Suprapubic skin (tissue), 4 donors: ENCODE data around the gene MTFR1L. TPM values are rescaled to one million over a fixed set of nuclear protein-coding genes. Genes with fewer than 3 reads are reported as not detected.

Experiments
- DNase-seq, 2 donors: peaks; one replicate each; pipeline ENCODE4 v3.0.0-alpha.2; 2019; ENCODE audit warnings: low spot score in 2 of 2
- H3K27ac ChIP-seq: fragments of 200-600 bp; sonication (generic); one replicate; pipeline ENCODE4 v1.5.1; 2019
- H3K27me3 ChIP-seq: fragments of 200-600 bp; sonication (generic); one replicate; pipeline ENCODE4 v1.5.1; 2019
- H3K36me3 ChIP-seq: fragments of 200-600 bp; sonication (generic); one replicate; pipeline ENCODE4 v1.5.1; 2019
- H3K4me1 ChIP-seq: fragments of 200-600 bp; sonication (generic); one replicate; pipeline ENCODE4 v1.5.1; 2019
- H3K4me3 ChIP-seq: fragments of 200-600 bp; sonication (generic); one replicate; pipeline ENCODE4 v1.5.1; 2019; ENCODE audit warnings: mild to moderate bottlenecking
- H3K9me3 ChIP-seq: fragments of 200-600 bp; sonication (generic); one replicate; pipeline ENCODE4 v1.5.1; 2019
- EP300 ChIP-seq: sonication (generic); formaldehyde crosslinking; IDR thresholded peaks from one replicate; pipeline ENCODE4 v1.6.1; 2017; ENCODE audit warnings: antibody characterized with exemption
- POLR2A ChIP-seq, 2 donors: fragments of 450-650 bp; IDR thresholded peaks; one replicate each; pipeline ENCODE4 v1.6.1; 2017; ENCODE audit warnings: antibody characterized with exemption in 2 of 2, mild to moderate bottlenecking in 2 of 2, moderate library complexity in 2 of 2
- POLR2AphosphoS5 ChIP-seq, 3 donors: sonication (generic); formaldehyde crosslinking; IDR thresholded peaks; one replicate each; pipeline ENCODE4 v1.6.1; 2017; ENCODE audit warnings: antibody characterized with exemption in 3 of 3
- WGBS: methylation state at CpG from one replicate; pipeline ENCODE4 v1.1.5; 2018; 5-methylcytosine and 5-hydroxymethylcytosine counted together
- total RNA-seq, 4 donors: library from RNA; depleted of rRNA; stranded (reverse); fragments of >200 nt; gene quantifications; one replicate each; pipeline ENCODE4 v1.1.0, GENCODE V29; 2016
- TF ChIP-seq, protein P1 (sequence below), 2 donors: fragments of 200-600 bp in 1 of 2; fragments of 450-650 bp in 1 of 2; sonication (generic) in 1 of 2; IDR thresholded peaks; one replicate each; pipeline ENCODE4 v1.5.1; 2016 to 2019; ENCODE audit warnings: antibody characterized with exemption in 2 of 2, mild to moderate bottlenecking in 1 of 2, moderate library complexity in 1 of 2

The MTFR1L gene
- total RNA-seq, 4 donors from 2014 or later: 35.2 to 79.3 (median 48.1) TPM

DNA sequence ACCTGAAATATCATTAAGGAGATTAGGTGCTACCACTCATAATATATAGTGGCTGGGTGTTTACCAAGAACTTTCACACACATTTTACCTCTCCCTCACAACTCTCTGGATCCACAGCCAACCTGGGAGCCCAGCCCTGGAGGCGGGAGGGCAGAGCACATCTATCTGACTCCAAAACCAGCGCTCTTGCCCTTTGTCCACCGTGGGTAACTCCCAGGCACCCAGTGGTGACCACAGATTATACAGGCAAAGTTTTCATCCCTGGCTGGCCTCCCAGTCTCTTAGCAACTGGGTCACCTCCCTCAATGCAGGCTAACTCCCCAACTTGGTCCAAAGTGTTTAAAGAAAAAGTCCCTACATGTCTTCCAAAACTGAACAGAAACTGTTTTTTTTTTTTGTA is 53.4 kb downstream of the MTFR1L start:
- no peaks in the 10 kb centered on the region for H3K9me3 ChIP-seq
- no peak for TF ChIP-seq EP300
- TF ChIP-seq, protein P1, sequence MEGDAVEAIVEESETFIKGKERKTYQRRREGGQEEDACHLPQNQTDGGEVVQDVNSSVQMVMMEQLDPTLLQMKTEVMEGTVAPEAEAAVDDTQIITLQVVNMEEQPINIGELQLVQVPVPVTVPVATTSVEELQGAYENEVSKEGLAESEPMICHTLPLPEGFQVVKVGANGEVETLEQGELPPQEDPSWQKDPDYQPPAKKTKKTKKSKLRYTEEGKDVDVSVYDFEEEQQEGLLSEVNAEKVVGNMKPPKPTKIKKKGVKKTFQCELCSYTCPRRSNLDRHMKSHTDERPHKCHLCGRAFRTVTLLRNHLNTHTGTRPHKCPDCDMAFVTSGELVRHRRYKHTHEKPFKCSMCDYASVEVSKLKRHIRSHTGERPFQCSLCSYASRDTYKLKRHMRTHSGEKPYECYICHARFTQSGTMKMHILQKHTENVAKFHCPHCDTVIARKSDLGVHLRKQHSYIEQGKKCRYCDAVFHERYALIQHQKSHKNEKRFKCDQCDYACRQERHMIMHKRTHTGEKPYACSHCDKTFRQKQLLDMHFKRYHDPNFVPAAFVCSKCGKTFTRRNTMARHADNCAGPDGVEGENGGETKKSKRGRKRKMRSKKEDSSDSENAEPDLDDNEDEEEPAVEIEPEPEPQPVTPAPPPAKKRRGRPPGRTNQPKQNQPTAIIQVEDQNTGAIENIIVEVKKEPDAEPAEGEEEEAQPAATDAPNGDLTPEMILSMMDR (IDR thresholded peaks at IDR 0.05): no peak
- TF ChIP-seq POLR2AphosphoS5 (IDR thresholded peaks at IDR 0.05): no peak
- TF ChIP-seq POLR2A (IDR thresholded peaks at IDR 0.05): no peak
- no peak overlapping the region for H3K4me3 ChIP-seq
- WGBS: 36% methylated on average over 3 of the region's 3 CpGs
- H3K36me3 ChIP-seq: peaks cover 3% of the 10 kb centered on the region
- H3K4me1 ChIP-seq: peaks cover 70% of the 10 kb centered on the region
- H3K27ac ChIP-seq: peak overlapping the region; percentile 30
- no peaks in the 10 kb centered on the region for H3K27me3 ChIP-seq
- no peak for DNase-seq

DNA sequence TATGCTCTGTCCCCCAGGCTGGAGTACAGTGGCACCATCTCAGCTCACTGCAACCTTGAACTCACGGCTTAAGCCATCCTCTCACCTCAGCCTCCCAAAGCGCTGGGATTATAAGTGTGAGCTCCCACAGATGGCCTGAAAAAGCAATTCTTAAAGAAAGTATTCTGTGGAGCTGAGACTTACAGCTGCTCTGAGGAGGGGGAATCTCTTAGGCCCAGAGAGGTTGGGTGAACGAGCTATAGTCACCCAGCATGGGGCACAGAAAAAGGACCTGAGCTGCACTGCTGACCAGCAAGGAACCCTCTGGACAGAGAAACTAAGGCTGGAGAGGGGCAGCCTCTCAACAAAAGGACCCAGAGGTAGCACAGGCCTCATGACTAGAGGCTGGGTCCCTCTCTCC is 54.5 kb downstream of the MTFR1L start:
- H3K36me3 ChIP-seq: peaks cover under 1% of the 10 kb centered on the region
- H3K27me3 ChIP-seq: no peaks in the 10 kb centered on the region
- TF ChIP-seq, protein P1 (IDR thresholded peaks at IDR 0.05): no peak
- no peak for TF ChIP-seq POLR2A (IDR thresholded peaks at IDR 0.05)
- TF ChIP-seq POLR2AphosphoS5 (IDR thresholded peaks at IDR 0.05): no peak
- no peak for TF ChIP-seq EP300
- no peak for DNase-seq
- H3K27ac ChIP-seq: peak overlapping the region; percentile 92
- 96% methylated on average over 3 of the region's 3 CpGs for WGBS
- H3K4me3 ChIP-seq: peak overlapping the region; percentile 82
- H3K9me3 ChIP-seq: no peaks in the 10 kb centered on the region
- H3K4me1 ChIP-seq: peaks cover 75% of the 10 kb centered on the region

DNA sequence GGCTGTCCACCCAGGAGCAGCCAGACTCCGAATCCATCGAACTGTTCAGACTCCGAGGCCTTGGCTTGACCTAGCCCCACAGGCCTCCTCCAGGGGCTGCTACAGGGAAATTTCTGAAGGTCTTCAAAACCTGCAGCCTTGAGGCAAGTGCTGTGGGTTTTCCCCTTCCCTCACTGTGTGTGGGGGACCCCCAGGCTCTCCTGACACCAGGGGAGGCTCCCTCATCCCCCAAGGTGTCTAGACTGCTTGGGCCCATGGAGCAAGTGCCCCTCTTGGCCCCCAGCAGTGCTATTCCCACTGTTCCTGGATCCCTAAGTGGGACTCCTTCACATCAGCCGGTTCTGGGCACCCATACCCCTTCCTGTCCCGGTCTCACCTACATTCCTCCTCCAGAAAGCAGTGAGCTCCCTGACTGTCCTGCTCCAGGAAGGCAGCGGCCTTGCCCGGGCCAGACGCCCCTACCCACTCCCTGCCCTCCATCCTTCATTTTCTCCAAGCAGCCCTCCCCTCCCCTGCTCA is 54.9 kb downstream of the MTFR1L start:
- Histone ChIP-seq H3K27me3 (no peaks in the 10 kb centered on the region), H3K4me3 (peak overlapping the region; percentile 82), H3K4me1 (peaks cover 79% of the 10 kb centered on the region), H3K27ac (peak overlapping the region; percentile 92), H3K36me3 (no peaks in the 10 kb centered on the region), H3K9me3 (no peaks in the 10 kb centered on the region)
- WGBS: 4% methylated on average over 5 of the region's 8 CpGs
- TF ChIP-seq EP300 (no peak), POLR2A (IDR thresholded peaks at IDR 0.05) (no peak)
- no peak for DNase-seq

DNA sequence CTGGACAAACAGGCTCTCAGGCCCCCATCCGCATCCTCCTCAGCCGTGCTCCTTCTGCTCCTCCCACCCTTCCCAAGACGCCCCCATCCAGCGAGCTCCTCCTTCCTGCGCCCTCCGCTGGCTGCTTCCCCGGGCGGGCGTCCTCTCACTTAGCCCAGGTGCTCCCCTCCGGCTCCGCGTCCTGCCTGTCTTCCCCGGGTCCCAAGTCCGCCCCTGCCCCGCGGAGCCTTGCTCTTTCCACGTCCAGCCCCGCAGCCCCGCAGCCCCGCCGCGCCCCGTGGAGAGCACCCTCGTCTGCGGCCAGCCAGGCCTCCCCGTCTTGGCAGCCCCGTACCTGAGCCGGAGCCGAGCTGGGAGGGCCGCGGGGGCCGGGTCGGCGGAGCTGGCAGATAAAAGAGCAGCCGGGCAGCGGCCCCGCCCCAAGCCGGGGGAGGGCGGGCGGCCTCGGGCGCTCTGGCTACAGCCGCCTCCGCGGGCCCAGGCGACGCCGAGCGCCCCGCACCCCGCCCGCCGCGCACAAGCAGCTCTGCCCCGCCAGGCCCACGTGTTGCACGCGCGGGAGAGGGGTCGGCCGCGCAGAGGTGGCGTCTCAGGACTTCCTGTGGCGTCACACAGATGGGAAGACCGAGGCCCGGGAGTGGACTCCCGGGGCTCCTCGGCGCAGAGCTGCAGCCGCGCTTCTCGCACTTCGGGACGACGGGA is 55.6 kb downstream of the MTFR1L start, which contains the start of gene PAQR7:
Gene PAQR7, minus strand, starts transcription at position 555 of the 702 bp plus-strand sequence. CDS start 11,869 bp downstream, outside the sequence.
- WGBS: under 1% methylated on average over 31 of the region's 75 CpGs

DNA sequence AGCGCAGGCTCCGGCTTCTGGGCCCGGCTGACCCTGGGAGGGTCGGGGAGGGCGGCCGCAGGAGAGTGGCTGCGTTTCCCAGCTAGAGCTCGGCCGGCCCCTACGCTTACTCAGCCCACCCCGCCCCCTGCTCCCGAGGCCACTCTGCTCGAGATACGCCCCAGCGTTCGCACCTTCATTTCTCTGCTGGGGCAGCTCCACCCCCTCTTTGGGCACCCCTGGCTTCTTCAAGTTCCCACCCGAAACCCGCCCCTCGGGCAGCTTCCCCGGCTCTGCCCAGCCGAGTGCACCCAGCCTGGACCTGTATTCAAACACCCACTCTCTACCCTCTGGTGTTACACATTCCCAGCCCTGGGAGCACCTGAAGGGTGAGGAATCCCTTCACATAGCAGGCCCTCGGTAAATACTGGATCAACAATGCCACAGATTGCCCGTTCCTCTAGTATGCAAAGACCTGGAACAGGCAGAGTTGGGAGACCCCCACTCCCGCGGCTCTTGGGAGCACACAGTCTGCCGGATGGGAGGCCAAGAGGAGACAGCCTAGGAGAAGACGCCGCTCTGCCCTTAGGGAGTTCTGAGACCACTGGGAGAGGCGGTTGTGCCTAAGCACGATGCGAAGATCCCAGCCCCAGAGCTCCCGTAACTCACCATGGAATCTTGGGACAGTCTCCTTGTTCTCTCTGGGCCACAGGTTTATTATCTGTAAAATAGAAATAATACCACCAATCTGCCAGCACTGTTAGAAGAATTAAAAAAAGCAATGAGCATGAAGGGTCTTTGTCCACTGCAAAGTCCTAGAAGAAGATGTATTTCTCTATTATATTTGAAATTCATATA is 56.3 kb downstream of the MTFR1L start:
- Histone ChIP-seq H3K4me3 (peak overlapping the region; percentile 82), H3K9me3 (no peaks in the 10 kb centered on the region), H3K27me3 (no peaks in the 10 kb centered on the region), H3K27ac (peak overlapping the region; percentile 92), H3K4me1 (peaks cover 72% of the 10 kb centered on the region), H3K36me3 (no peaks in the 10 kb centered on the region)
- 30% methylated on average over 14 of the region's 32 CpGs for WGBS
- TF ChIP-seq POLR2AphosphoS5 (IDR thresholded peaks at IDR 0.05): no peak
- TF ChIP-seq POLR2A (IDR thresholded peaks at IDR 0.05): no peak
- TF ChIP-seq, protein P1 (IDR thresholded peaks at IDR 0.05): no peak
- TF ChIP-seq EP300: no peak
- DNase-seq: peak in 1 of 2 donors; percentile 79

More for the DNA sequence above, 55.6 kb downstream of the MTFR1L start, which contains the start of gene PAQR7:
- TF ChIP-seq EP300 (no peak), POLR2A (IDR thresholded peaks at IDR 0.05) (peak in 1 of 2 donors; percentile 41), POLR2AphosphoS5 (IDR thresholded peaks at IDR 0.05) (no peak)
- TF ChIP-seq, protein P1 (IDR thresholded peaks at IDR 0.05): no peak
- Histone ChIP-seq H3K27me3 (no peaks in the 10 kb centered on the region), H3K4me3 (peak within 1 kb of the TSS; percentile 82), H3K36me3 (no peaks in the 10 kb centered on the region), H3K27ac (peak within 1 kb of the TSS; percentile 92), H3K4me1 (peaks cover 79% of the 10 kb centered on the region), H3K9me3 (no peaks in the 10 kb centered on the region)
- peak; percentile 79 to 86 for DNase-seq
